ENCODE measurements around the gene PCDHA1.
"Not testable (repeated sequence)": the region's sequence is repeated elsewhere in the genome, so short reads cannot be mapped to it uniquely, and the experiment has no call there.

Gene PCDHA1

DNA sequence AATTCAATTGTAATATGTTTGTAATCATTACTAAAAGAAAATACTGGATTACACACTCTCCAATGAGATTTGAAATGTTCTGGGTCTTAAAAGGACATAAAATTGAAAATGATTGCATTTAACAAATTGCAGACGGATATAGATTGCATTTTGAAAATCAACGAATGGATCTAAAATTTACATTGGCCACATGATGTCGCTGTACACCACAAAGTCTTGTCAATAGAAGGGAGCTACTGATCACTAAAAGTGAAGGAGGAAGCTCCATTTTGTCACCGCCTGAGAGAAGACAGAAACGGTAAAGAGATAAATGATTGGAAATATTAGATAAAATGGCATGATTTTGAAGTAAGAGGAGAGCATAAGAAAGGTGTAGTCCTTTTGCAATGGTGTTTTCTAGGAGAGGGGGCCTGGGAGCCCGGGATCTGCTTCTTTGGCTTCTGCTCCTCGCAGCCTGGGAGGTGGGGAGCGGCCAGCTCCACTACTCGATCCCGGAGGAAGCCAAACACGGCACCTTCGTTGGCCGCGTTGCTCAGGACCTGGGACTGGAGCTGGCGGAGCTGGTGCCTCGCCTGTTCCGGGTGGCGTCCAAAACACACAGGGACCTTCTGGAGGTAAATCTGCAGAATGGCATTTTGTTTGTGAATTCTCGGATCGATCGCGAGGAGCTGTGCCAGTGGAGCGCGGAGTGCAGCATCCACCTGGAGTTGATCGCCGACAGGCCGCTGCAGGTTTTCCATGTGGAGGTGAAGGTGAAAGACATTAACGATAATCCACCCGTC lies at the start of gene PCDHA1:
Gene PCDHA1, plus strand, starts transcription at position 236 of the 782 bp plus-strand sequence.
- no peak within 1 kb of the TSS for H3K27ac Mint-ChIP-seq

GRCh38 chr5:140737486-140737885 lies 48.5 kb upstream of the PCDHA1 start:
- no peak overlapping the region for H3K4me3 Mint-ChIP-seq
- peaks cover 4% of the 10 kb centered on the region for H3K36me3 Mint-ChIP-seq (ENCODE audit: low read depth)
- H3K27me3 Mint-ChIP-seq: peaks cover 35% of the 10 kb centered on the region
- no peak overlapping the region for H3K27ac Mint-ChIP-seq
- H3K9me3 Mint-ChIP-seq: peaks cover 11% of the 10 kb centered on the region
- H3K4me1 Mint-ChIP-seq (ENCODE audit: low read depth): no peaks in the 10 kb centered on the region

More for the DNA sequence above, at the start of gene PCDHA1:
- Mint-ChIP-seq H3K9me3 (peaks cover 51% of the 10 kb centered on the region), H3K4me1 (ENCODE audit: low read depth) (no peaks in the 10 kb centered on the region), H3K4me3 (no peak within 1 kb of the TSS), H3K27me3 (peaks cover 36% of the 10 kb centered on the region), H3K36me3 (ENCODE audit: low read depth) (peaks cover 14% of the 10 kb centered on the region)

- H3K4me1 Mint-ChIP-seq (ENCODE audit: low read depth): no peaks in the 10 kb centered on the region
- H3K4me3 Mint-ChIP-seq: no peak overlapping the region
- H3K9me3 Mint-ChIP-seq: peaks cover 12% of the 10 kb centered on the region
- H3K27ac Mint-ChIP-seq: no peak overlapping the region
- H3K36me3 Mint-ChIP-seq (ENCODE audit: low read depth): peaks cover 4% of the 10 kb centered on the region
- peaks cover 25% of the 10 kb centered on the region for H3K27me3 Mint-ChIP-seq
These were observed 44.0 kb upstream of the PCDHA1 start for GRCh38 chr5:140741967-140742366.

- Mint-ChIP-seq H3K36me3 (ENCODE audit: low read depth) (peaks cover 11% of the 10 kb centered on the region), H3K9me3 (peaks cover 60% of the 10 kb centered on the region), H3K27me3 (peaks cover 11% of the 10 kb centered on the region), H3K4me1 (ENCODE audit: low read depth) (no peaks in the 10 kb centered on the region), H3K27ac (no peak overlapping the region), H3K4me3 (no peak overlapping the region)
These were observed 32.4 kb upstream of the PCDHA1 start for GRCh38 chr5:140753561-140753960.

GRCh38 chr5:140764177-140764973 lies 21.6 kb upstream of the PCDHA1 start:
- Mint-ChIP-seq H3K27ac (no peak overlapping the region), H3K4me3 (no peak overlapping the region), H3K9me3 (peaks cover 50% of the 10 kb centered on the region), H3K36me3 (ENCODE audit: low read depth) (peaks cover 24% of the 10 kb centered on the region), H3K4me1 (ENCODE audit: low read depth) (no peaks in the 10 kb centered on the region), H3K27me3 (no peaks in the 10 kb centered on the region)

GRCh38 chr5:140767444-140767843 lies 18.5 kb upstream of the PCDHA1 start:
- Mint-ChIP-seq H3K4me1 (ENCODE audit: low read depth) (no peaks in the 10 kb centered on the region), H3K27me3 (no peaks in the 10 kb centered on the region), H3K36me3 (ENCODE audit: low read depth) (peaks cover 12% of the 10 kb centered on the region), H3K9me3 (peaks cover 64% of the 10 kb centered on the region), H3K4me3 (no peak overlapping the region), H3K27ac (no peak overlapping the region)

DNA sequence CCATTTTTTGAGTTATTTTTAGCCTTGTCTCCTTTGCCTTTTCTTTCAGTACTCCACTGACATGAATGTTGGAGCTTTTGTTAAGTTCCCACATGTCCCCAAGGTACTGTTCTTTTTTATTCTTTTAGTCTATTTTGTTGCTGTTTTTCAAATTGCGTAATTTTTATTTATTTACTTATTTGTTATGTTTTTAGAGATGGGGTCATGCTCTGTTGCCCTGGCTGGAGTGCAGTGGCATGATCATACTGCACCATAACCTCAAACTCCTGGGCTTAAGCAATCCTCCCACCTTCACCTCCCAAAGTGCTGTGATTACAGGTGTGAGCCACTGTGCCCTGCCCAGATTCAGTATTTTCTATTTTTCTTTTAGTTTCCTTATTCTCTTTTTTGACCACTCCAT lies 5.4 kb upstream of the PCDHA1 start:
- H3K36me3 Mint-ChIP-seq (ENCODE audit: low read depth): peaks cover 3% of the 10 kb centered on the region
- no peaks in the 10 kb centered on the region for H3K4me1 Mint-ChIP-seq (ENCODE audit: low read depth)
- H3K27ac Mint-ChIP-seq: no peak overlapping the region
- H3K4me3 Mint-ChIP-seq: no peak overlapping the region
- peaks cover 70% of the 10 kb centered on the region for H3K9me3 Mint-ChIP-seq
- peaks cover 13% of the 10 kb centered on the region for H3K27me3 Mint-ChIP-seq

DNA sequence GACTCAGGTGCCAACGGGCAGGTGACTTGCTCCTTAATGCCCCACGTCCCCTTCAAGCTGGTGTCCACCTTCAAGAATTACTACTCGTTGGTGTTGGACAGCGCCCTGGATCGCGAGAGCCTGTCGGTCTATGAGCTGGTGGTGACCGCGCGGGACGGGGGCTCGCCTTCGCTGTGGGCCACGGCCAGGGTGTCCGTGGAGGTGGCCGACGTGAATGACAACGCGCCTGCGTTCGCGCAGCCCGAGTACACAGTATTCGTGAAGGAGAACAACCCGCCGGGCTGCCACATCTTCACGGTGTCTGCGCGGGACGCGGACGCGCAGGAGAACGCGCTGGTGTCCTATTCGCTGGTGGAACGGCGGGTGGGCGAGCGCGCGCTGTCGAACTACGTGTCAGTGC lies 1.5 kb downstream of the PCDHA1 start:
- H3K4me1 Mint-ChIP-seq (ENCODE audit: low read depth); H3K27ac Mint-ChIP-seq; H3K4me3 Mint-ChIP-seq: not testable (repeated sequence)
- Mint-ChIP-seq H3K36me3 (ENCODE audit: low read depth) (peaks cover 14% of the 10 kb centered on the region), H3K27me3 (peaks cover 44% of the 10 kb centered on the region), H3K9me3 (peaks cover 52% of the 10 kb centered on the region)

DNA sequence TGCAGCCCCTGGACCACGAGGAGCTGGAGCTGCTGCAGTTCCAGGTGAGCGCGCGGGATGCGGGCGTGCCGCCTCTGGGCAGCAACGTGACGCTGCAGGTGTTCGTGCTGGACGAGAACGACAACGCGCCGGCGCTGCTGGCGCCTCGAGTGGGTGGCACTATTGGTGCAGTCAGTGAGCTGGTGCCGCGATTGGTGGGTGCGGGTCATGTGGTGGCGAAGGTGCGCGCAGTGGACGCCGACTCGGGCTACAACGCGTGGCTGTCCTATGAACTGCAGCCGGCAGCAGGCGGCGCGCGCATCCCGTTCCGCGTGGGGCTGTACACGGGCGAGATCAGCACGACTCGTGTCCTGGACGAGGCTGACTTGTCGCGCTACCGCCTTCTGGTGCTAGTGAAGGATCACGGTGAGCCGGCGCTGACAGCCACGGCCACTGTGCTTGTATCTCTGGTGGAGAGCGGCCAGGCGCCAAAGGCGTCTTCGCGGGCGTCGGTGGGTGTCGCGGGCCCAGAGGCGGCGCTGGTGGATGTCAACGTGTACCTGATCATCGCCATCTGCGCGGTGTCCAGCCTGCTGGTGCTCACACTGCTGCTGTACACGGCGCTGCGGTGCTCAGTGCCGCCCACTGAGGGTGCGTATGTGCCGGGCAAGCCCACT lies 2.0 kb downstream of the PCDHA1 start:
- H3K27me3 Mint-ChIP-seq: peaks cover 48% of the 10 kb centered on the region

GRCh38 chr5:140791089-140791488 lies 5.1 kb downstream of the PCDHA1 start:
- Mint-ChIP-seq H3K4me3 (no peak overlapping the region), H3K27ac (no peak overlapping the region), H3K36me3 (ENCODE audit: low read depth) (peaks cover 21% of the 10 kb centered on the region), H3K4me1 (ENCODE audit: low read depth) (no peaks in the 10 kb centered on the region), H3K9me3 (peaks cover 49% of the 10 kb centered on the region), H3K27me3 (peaks cover 54% of the 10 kb centered on the region)

More for the DNA sequence above, 2.0 kb downstream of the PCDHA1 start:
- peaks cover 49% of the 10 kb centered on the region for H3K9me3 Mint-ChIP-seq
- not testable (repeated sequence) for H3K4me1 Mint-ChIP-seq (ENCODE audit: low read depth); H3K27ac Mint-ChIP-seq; H3K4me3 Mint-ChIP-seq
- peaks cover 18% of the 10 kb centered on the region for H3K36me3 Mint-ChIP-seq (ENCODE audit: low read depth)

- H3K4me3 Mint-ChIP-seq: no peak within 1 kb of the TSS
- peaks cover 44% of the 10 kb centered on the region for H3K27me3 Mint-ChIP-seq
- peaks cover 37% of the 10 kb centered on the region for H3K9me3 Mint-ChIP-seq
- no peaks in the 10 kb centered on the region for H3K4me1 Mint-ChIP-seq (ENCODE audit: low read depth)
- H3K27ac Mint-ChIP-seq: no peak within 1 kb of the TSS
- peaks cover 11% of the 10 kb centered on the region for H3K36me3 Mint-ChIP-seq (ENCODE audit: low read depth)
These were observed 8.8 kb downstream of the PCDHA1 start, which contains the start of gene PCDHA2 for GRCh38 chr5:140794595-140795258. Gene PCDHA2, plus strand, starts transcription at chr5:140794852.

GRCh38 chr5:140795259-140795641 lies 9.3 kb downstream of the PCDHA1 start:
- peaks cover 15% of the 10 kb centered on the region for H3K36me3 Mint-ChIP-seq (ENCODE audit: low read depth)
- peaks cover 48% of the 10 kb centered on the region for H3K27me3 Mint-ChIP-seq
- H3K4me1 Mint-ChIP-seq (ENCODE audit: low read depth): no peaks in the 10 kb centered on the region
- H3K27ac Mint-ChIP-seq: no peak overlapping the region
- no peak overlapping the region for H3K4me3 Mint-ChIP-seq
- H3K9me3 Mint-ChIP-seq: peaks cover 39% of the 10 kb centered on the region

GRCh38 chr5:140796072-140796717 lies 10.3 kb downstream of the PCDHA1 start:
- peaks cover 36% of the 10 kb centered on the region for H3K9me3 Mint-ChIP-seq
- H3K27me3 Mint-ChIP-seq: peaks cover 53% of the 10 kb centered on the region
- peaks cover 18% of the 10 kb centered on the region for H3K36me3 Mint-ChIP-seq (ENCODE audit: low read depth)
- H3K27ac Mint-ChIP-seq; H3K4me3 Mint-ChIP-seq; H3K4me1 Mint-ChIP-seq (ENCODE audit: low read depth): not testable (repeated sequence)

GRCh38 chr5:140796718-140797095 lies 10.8 kb downstream of the PCDHA1 start:
- peaks cover 21% of the 10 kb centered on the region for H3K36me3 Mint-ChIP-seq (ENCODE audit: low read depth)
- peaks cover 51% of the 10 kb centered on the region for H3K27me3 Mint-ChIP-seq
- H3K27ac Mint-ChIP-seq: no peak overlapping the region
- H3K4me1 Mint-ChIP-seq (ENCODE audit: low read depth): no peaks in the 10 kb centered on the region
- peaks cover 36% of the 10 kb centered on the region for H3K9me3 Mint-ChIP-seq
- no peak overlapping the region for H3K4me3 Mint-ChIP-seq
